ENCODE results near the gene ZSWIM8. TPM values are rescaled to one million over a fixed set of nuclear protein-coding genes. Genes with fewer than 3 reads are reported as not detected.

ZSWIM8 gene
- total RNA-seq, 1 donor from 2014 or later = 131 TPM

GRCh38 chr10:73779018-73779417 lies 6.4 kb upstream of the ZSWIM8 start:
- TF ChIP-seq CTCF (IDR thresholded peaks at IDR 0.05; ENCODE audit: unreplicated experiment) = no peak
- Mint-ChIP-seq H3K36me3 (peaks cover 11% of the 10 kb centered on the region), H3K9me3 (no peaks in the 10 kb centered on the region), H3K4me3 (no peak overlapping the region), H3K4me1 (peaks cover 52% of the 10 kb centered on the region), H3K27me3 (ENCODE audit: low read depth) (no peaks in the 10 kb centered on the region), H3K27ac (no peak overlapping the region)
- DNase-seq (ENCODE audit: low spot score in 2 of 2, unreplicated experiment in 2 of 2) = no peak

GRCh38 chr10:73779539-73780197 lies 5.7 kb upstream of the ZSWIM8 start:
- peak overlapping the region; percentile 38 for H3K4me3 Mint-ChIP-seq
- peak overlapping the region; percentile 33 for H3K27ac Mint-ChIP-seq
- H3K36me3 Mint-ChIP-seq = peaks cover 11% of the 10 kb centered on the region

GRCh38 chr10:73780301-73780700 lies 5.1 kb upstream of the ZSWIM8 start:
- peaks cover 9% of the 10 kb centered on the region for H3K36me3 Mint-ChIP-seq
- no peaks in the 10 kb centered on the region for H3K27me3 Mint-ChIP-seq (ENCODE audit: low read depth)
- no peak for DNase-seq (ENCODE audit: low spot score in 2 of 2, unreplicated experiment in 2 of 2)
- no peaks in the 10 kb centered on the region for H3K9me3 Mint-ChIP-seq
- peak overlapping the region; percentile 99 for H3K4me3 Mint-ChIP-seq
- peak overlapping the region; percentile 99 for H3K27ac Mint-ChIP-seq
- TF ChIP-seq CTCF (IDR thresholded peaks at IDR 0.05; ENCODE audit: unreplicated experiment) = no peak
- peaks cover 46% of the 10 kb centered on the region for H3K4me1 Mint-ChIP-seq

More at GRCh38 chr10:73779539-73780197, 5.7 kb upstream of the ZSWIM8 start:
- TF ChIP-seq CTCF (IDR thresholded peaks at IDR 0.05; ENCODE audit: unreplicated experiment) = no peak
- DNase-seq (ENCODE audit: low spot score in 2 of 2, unreplicated experiment in 2 of 2) = no peak
- Mint-ChIP-seq H3K9me3 (no peaks in the 10 kb centered on the region), H3K27me3 (ENCODE audit: low read depth) (no peaks in the 10 kb centered on the region), H3K4me1 (peaks cover 47% of the 10 kb centered on the region)

- peak overlapping the region; percentile 99 for H3K4me3 Mint-ChIP-seq
- peaks cover 4% of the 10 kb centered on the region for H3K36me3 Mint-ChIP-seq
- H3K27me3 Mint-ChIP-seq (ENCODE audit: low read depth) = no peaks in the 10 kb centered on the region
- peaks cover 39% of the 10 kb centered on the region for H3K4me1 Mint-ChIP-seq
- TF ChIP-seq CTCF (IDR thresholded peaks at IDR 0.05; ENCODE audit: unreplicated experiment) = no peak
- no peak for DNase-seq (ENCODE audit: low spot score in 2 of 2, unreplicated experiment in 2 of 2)
- no peaks in the 10 kb centered on the region for H3K9me3 Mint-ChIP-seq
- H3K27ac Mint-ChIP-seq = peak overlapping the region; percentile 99
Observed at GRCh38 chr10:73780966-73781365, 4.4 kb upstream of the ZSWIM8 start.

- Mint-ChIP-seq H3K4me3 (peak overlapping the region; percentile 99), H3K9me3 (no peaks in the 10 kb centered on the region), H3K4me1 (peaks cover 45% of the 10 kb centered on the region), H3K27me3 (ENCODE audit: low read depth) (no peaks in the 10 kb centered on the region), H3K27ac (peak overlapping the region; percentile 99), H3K36me3 (peaks cover 3% of the 10 kb centered on the region)
- no peak for DNase-seq (ENCODE audit: low spot score in 2 of 2, unreplicated experiment in 2 of 2)
- no peak for TF ChIP-seq CTCF (IDR thresholded peaks at IDR 0.05; ENCODE audit: unreplicated experiment)
Observed at GRCh38 chr10:73781548-73781878, 3.9 kb upstream of the ZSWIM8 start.

All from mesothelial cell of epicardium (in vitro differentiated cells).